PC-3 (cell line): ENCODE data around the gene TMEM214. TPM values are rescaled to one million over a fixed set of nuclear protein-coding genes. Genes with fewer than 3 reads are reported as not detected.

Experiments
- ATAC-seq: fragments of 200-7000 bp; cut with Tn5 transposase; 2 replicates; pipeline ENCODE4 v1.9.1; 2020; ENCODE audit warnings: mild to moderate bottlenecking, moderate library complexity
- BruUV-seq: library from RNA; stranded (reverse); fragments of 400-500 nt; replicated peaks from 2 replicates; lab custom pipeline; 2021; lab: Mats Ljungman, UMichigan
- CTCF ChIA-PET: fragments of 300-600 bp; sonication (Branson Sonifier 250); formaldehyde crosslinking; loops from one replicate; lab custom pipeline; 2022; ENCODE audit warnings: antibody characterized with exemption; lab: Charles Lee
- POLR2A ChIA-PET: fragments of 300-600 bp; sonication (Branson Sonifier 250); formaldehyde crosslinking; loops from one replicate; lab custom pipeline; 2022; ENCODE audit warnings: antibody characterized with exemption; ENCODE audit not compliant: unreplicated experiment; lab: Charles Lee
- DNase-seq: peaks from one replicate; pipeline ENCODE4 v3.0.0-alpha.2; 2015
- H2AFZ ChIP-seq: fragments of 300-600 bp; sonication (generic); 2 replicates; pipeline ENCODE4 v1.6.0; 2016; ENCODE audit warnings: antibody characterized with exemption, low read length
- H3F3A ChIP-seq: fragments of 300-600 bp; sonication (generic); one replicate; pipeline ENCODE4 v1.6.0; 2017; ENCODE audit warnings: antibody characterized with exemption, low read length, control low read depth, mild to moderate bottlenecking; ENCODE audit not compliant: unreplicated experiment
- H3K27ac ChIP-seq: fragments of 300-600 bp; sonication (generic); 2 replicates; pipeline ENCODE4 v1.5.1; 2016; ENCODE audit warnings: mild to moderate bottlenecking, low read length
- H3K27me3 ChIP-seq: fragments of 300-600 bp; sonication (generic); 2 replicates; pipeline ENCODE4 v1.6.1; 2016; ENCODE audit warnings: low read length, mixed read lengths
- H3K36me3 ChIP-seq: fragments of 300-600 bp; sonication (generic); 2 replicates; pipeline ENCODE4 v1.6.1; 2016; ENCODE audit warnings: low read depth, mixed run types, low read length, mixed read lengths
- H3K4me1 ChIP-seq: fragments of 300-600 bp; sonication (generic); 2 replicates; pipeline ENCODE4 v1.5.1; 2016; ENCODE audit warnings: low read length; ENCODE audit not compliant: insufficient read depth
- H3K4me2 ChIP-seq: fragments of 300-600 bp; sonication (generic); 2 replicates; pipeline ENCODE4 v1.6.0; 2016; ENCODE audit warnings: low read length
- H3K4me3 ChIP-seq: fragments of 300-600 bp; sonication (generic); 2 replicates; pipeline ENCODE4 v1.5.1; 2016; ENCODE audit warnings: mild to moderate bottlenecking, low read length, mixed read lengths
- H3K79me2 ChIP-seq: fragments of 300-600 bp; sonication (generic); 2 replicates; pipeline ENCODE4 v1.6.1; 2017; ENCODE audit warnings: low read length, mixed read lengths
- H3K9ac ChIP-seq: fragments of 300-600 bp; sonication (generic); 2 replicates; pipeline ENCODE4 v1.6.0; 2016; ENCODE audit warnings: mild to moderate bottlenecking, low read length
- H3K9me2 ChIP-seq: fragments of 300-600 bp; sonication (generic); replicated peaks from 2 replicates; pipeline ENCODE4 v1.6.1; 2016; ENCODE audit warnings: mixed run types, low read length, mixed read lengths
- H3K9me3 ChIP-seq: fragments of 300-600 bp; sonication (generic); 2 replicates; pipeline ENCODE4 v1.6.1; 2016; ENCODE audit warnings: low read length, mixed read lengths
- H4K20me1 ChIP-seq: fragments of 300-600 bp; sonication (generic); 2 replicates; pipeline ENCODE4 v1.6.1; 2016; ENCODE audit warnings: low read length, mixed read lengths
- EZH2 ChIP-seq: fragments of 300-600 bp; sonication (generic); IDR thresholded peaks from one replicate; pipeline ENCODE4 v1.6.1; 2017; ENCODE audit warnings: antibody characterized with exemption, mild to moderate bottlenecking, low read length; ENCODE audit not compliant: unreplicated experiment
- EZH2phosphoT487 ChIP-seq: fragments of 300-600 bp; sonication (generic); IDR thresholded peaks from 2 replicates; pipeline ENCODE4 v1.6.1; 2018; ENCODE audit warnings: mild to moderate bottlenecking, antibody characterized with exemption, low read length, borderline replicate concordance
- intact Hi-C: fragments of 100-400 bp; cut with micrococcal nuclease; formaldehyde crosslinking; loops from 2 replicates; pipeline ENCODE4 v1.9.0; 2023
- total RNA-seq: library from RNA; depleted of rRNA; stranded (reverse); fragments of >200 nt; gene quantifications from 2 replicates; pipeline ENCODE4 v1.2.3, GENCODE V29; 2014
- TF ChIP-seq, protein P1 (sequence below): fragments of 300-600 bp; sonication (generic); conservative IDR thresholded peaks from 2 replicates; pipeline ENCODE4 v1.5.1; 2017; ENCODE audit warnings: antibody characterized with exemption, low read depth, mild to moderate bottlenecking, low read length

The TMEM214 gene
- total RNA-seq, 1 experiment from 2014 or later = 43.0 TPM

GRCh38 chr2:27042985-27043634, 10.3 kb downstream of the TMEM214 start:
- H3K4me1 ChIP-seq = no peaks in the 10 kb centered on the region

DNA sequence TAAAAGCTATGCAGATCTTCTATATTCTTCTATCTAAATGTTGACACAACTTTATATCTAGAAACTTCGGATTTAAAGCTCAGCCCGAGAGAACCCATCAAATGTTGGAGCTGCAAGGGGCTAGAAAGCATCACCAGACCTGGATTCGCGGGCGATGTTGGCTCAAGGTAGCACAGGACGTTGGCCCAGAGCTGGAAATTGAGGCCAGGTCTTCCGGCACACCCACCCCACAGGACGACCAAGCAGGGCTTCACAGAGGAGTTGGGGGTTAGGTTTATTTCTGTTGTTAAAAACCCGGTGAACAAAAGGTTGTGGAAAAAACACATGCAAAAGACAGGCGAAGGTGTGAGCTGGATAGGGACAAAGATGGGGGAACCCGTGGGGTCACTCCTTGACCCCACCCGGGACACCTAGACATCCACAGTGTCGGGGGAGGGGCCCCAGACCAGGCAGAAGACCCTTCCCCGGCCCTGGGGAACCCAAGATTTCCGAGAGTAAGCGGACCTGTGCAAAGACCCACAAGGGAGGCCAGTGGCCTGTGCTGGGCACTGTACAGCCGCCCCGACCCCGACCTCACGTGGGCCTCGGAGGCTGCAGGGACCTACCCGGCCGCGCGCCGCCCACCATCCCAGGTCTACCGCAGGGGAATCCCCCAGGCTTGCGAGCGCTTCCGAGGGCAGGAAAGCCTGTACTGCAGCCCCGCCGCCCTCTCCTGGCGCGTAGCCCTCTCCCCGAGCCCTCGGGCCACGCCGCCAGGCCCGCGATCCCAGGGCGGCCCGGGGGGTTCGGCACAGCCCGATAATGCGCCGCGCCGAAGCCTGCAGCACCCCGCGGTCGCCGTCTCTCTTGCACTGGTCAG, 16.9 kb downstream of the TMEM214 start:
- intact Hi-C loops = loop anchor here (1.0 to 2.0 kb wide), 3 partner anchors 17 to 88 kb away; partner anchors contain the start of gene TMEM214

More at GRCh38 chr2:27042985-27043634, 10.3 kb downstream of the TMEM214 start:
- intact Hi-C loops = no loop called here
- no peaks in the 10 kb centered on the region for H3K79me2 ChIP-seq
- no peak overlapping the region for H3K4me2 ChIP-seq
- H3K4me3 ChIP-seq = no peak overlapping the region
- no peaks in the 10 kb centered on the region for H3F3A ChIP-seq
- H3K9ac ChIP-seq = no peak overlapping the region
- BruUV-seq = no TSS peak
- peaks cover 30% of the 10 kb centered on the region for H3K36me3 ChIP-seq
- ATAC-seq (peak; percentile 73), DNase-seq (no peak)
- ChIA-PET CTCF (no interaction called here), POLR2A (interaction anchor here (0.6 kb wide), 1 partner anchor 13 kb away, joined by 5 read pairs; no protein-coding TSS in a partner anchor)
- TF ChIP-seq EZH2phosphoT487 (no peak), EZH2 (no peak)
- TF ChIP-seq, protein P1, sequence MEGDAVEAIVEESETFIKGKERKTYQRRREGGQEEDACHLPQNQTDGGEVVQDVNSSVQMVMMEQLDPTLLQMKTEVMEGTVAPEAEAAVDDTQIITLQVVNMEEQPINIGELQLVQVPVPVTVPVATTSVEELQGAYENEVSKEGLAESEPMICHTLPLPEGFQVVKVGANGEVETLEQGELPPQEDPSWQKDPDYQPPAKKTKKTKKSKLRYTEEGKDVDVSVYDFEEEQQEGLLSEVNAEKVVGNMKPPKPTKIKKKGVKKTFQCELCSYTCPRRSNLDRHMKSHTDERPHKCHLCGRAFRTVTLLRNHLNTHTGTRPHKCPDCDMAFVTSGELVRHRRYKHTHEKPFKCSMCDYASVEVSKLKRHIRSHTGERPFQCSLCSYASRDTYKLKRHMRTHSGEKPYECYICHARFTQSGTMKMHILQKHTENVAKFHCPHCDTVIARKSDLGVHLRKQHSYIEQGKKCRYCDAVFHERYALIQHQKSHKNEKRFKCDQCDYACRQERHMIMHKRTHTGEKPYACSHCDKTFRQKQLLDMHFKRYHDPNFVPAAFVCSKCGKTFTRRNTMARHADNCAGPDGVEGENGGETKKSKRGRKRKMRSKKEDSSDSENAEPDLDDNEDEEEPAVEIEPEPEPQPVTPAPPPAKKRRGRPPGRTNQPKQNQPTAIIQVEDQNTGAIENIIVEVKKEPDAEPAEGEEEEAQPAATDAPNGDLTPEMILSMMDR = no peak
- no peak overlapping the region for H2AFZ ChIP-seq
- no peaks in the 10 kb centered on the region for H3K27me3 ChIP-seq
- no peaks in the 10 kb centered on the region for H4K20me1 ChIP-seq
- no peaks in the 10 kb centered on the region for H3K9me2 ChIP-seq
- no peaks in the 10 kb centered on the region for H3K9me3 ChIP-seq
- no peak overlapping the region for H3K27ac ChIP-seq

More for the DNA sequence above, 16.9 kb downstream of the TMEM214 start:
- Histone ChIP-seq H2AFZ (peak overlapping the region; percentile 79), H4K20me1 (no peaks in the 10 kb centered on the region), H3K27me3 (no peaks in the 10 kb centered on the region), H3K4me2 (peak overlapping the region; percentile 94), H3K9me3 (no peaks in the 10 kb centered on the region), H3K4me1 (peaks cover 17% of the 10 kb centered on the region), H3K4me3 (peak overlapping the region; percentile 77), H3K79me2 (no peaks in the 10 kb centered on the region), H3F3A (no peaks in the 10 kb centered on the region), H3K9ac (peak overlapping the region; percentile 61), H3K27ac (peak overlapping the region; percentile 33), H3K9me2 (no peaks in the 10 kb centered on the region), H3K36me3 (no peaks in the 10 kb centered on the region)
- ChIA-PET CTCF (interaction anchor here (0.6 to 0.9 kb wide), 2 partner anchors 88 kb away, joined by 3 to 4 read pairs; no protein-coding TSS in a partner anchor), POLR2A (no interaction called here)
- no peak for DNase-seq
- ATAC-seq = peak; percentile 4
- TF ChIP-seq, protein P1 = no peak
- TF ChIP-seq EZH2phosphoT487 = no peak
- no peak for TF ChIP-seq EZH2
- no TSS peak for BruUV-seq
